ENCODE results near the gene TDG.

DNA sequence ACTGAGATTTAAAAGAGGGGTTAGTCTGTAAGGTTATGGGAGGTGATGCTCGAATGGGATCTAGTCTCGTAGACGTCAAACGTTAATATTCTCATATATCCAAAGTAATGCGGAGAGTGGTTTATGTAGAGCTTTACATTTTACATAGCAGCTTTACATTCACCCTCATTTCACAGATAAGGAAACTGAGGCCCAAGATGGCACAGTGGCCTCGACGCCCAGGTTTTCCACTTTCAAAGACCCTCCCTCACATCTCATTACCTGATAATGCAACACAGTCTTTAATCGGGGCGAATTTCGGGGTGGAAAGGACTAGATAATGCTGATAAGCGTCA lies 450 bp upstream of the TDG start:
- TF ChIP-seq, protein P1, sequence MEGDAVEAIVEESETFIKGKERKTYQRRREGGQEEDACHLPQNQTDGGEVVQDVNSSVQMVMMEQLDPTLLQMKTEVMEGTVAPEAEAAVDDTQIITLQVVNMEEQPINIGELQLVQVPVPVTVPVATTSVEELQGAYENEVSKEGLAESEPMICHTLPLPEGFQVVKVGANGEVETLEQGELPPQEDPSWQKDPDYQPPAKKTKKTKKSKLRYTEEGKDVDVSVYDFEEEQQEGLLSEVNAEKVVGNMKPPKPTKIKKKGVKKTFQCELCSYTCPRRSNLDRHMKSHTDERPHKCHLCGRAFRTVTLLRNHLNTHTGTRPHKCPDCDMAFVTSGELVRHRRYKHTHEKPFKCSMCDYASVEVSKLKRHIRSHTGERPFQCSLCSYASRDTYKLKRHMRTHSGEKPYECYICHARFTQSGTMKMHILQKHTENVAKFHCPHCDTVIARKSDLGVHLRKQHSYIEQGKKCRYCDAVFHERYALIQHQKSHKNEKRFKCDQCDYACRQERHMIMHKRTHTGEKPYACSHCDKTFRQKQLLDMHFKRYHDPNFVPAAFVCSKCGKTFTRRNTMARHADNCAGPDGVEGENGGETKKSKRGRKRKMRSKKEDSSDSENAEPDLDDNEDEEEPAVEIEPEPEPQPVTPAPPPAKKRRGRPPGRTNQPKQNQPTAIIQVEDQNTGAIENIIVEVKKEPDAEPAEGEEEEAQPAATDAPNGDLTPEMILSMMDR (IDR thresholded peaks at IDR 0.05; ENCODE audit: low read depth, low read length), result no peak
- TF ChIP-seq EZH2phosphoT487 (IDR thresholded peaks at IDR 0.05; ENCODE audit: low read depth), result no peak
